GM19239 (cell line): ENCODE results near the gene ACSL5.
"Not testable (repeated sequence)": the region's sequence is repeated elsewhere in the genome, so short reads cannot be mapped to it uniquely, and the experiment has no call there.

Source experiments
- DNase-seq: peaks from one replicate; pipeline ENCODE4 v3.0.0; 2011; ENCODE audit warnings: low spot score; ENCODE audit not compliant: insufficient read length
- FAIRE-seq: peaks from 2 replicates; lab custom pipeline; 2011; peaks lifted over from hg19 to GRCh38; lab: Jason Lieb, UNC

The ACSL5 gene

DNA sequence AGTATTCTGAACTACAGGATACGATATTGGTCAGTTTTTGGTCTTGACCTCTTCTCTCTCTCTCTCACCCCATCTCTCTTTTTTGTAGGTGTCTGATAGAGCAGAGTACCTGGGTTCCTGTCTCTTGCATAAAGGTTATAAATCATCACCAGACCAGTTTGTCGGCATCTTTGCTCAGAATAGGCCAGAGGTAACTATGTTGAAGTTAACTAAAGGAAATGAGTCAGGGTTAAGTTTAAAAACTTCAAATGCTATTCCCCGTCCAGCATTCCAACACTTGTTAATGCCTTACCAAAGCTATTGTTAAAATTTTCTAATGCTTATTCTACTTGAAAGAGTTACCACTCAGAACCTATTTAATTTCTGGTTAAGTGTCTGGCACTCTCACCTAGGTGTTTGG is 30.7 kb downstream of the ACSL5 start:
- no peak for FAIRE-seq
- DNase-seq = no peak

DNA sequence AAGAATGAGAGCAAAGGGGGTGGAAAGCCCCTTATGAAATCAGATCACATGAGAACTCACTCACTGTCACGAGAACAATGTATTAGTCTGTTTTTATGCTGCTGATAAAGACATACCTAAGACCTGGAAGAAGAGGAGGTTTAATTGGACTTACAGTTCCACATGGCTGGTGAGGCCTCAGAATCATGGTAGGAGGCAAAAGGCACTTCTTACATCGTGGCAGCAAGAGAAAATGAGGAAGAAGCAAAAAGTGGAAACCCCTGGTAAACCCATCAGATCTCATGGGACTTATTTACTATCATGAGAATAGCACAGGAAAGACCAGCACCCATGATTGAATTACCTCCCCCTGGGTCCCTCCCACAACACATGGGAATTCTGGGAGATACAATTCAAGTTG is 32.9 kb downstream of the ACSL5 start:
- not testable (repeated sequence) for DNase-seq, FAIRE-seq

DNA sequence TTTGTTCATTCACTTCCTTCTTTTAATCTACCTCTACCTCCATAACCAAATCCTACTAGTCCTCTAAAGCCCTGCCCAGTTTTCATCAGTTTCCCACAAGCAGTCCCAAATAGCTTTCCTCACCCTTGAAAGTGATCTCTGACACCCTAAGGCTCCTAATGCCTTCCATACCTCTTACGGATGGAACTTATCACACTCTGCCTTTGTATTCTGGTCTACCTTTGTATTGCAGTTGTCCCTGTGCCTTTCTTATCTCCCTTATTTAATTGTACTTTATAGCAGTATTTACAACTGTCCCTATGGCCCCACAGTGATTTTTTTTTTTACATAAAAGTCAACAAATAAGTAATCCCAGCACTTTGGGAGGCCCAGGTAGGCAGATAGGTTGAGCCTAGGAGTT is 33.8 kb downstream of the ACSL5 start:
- FAIRE-seq (no peak), DNase-seq (no peak)

DNA sequence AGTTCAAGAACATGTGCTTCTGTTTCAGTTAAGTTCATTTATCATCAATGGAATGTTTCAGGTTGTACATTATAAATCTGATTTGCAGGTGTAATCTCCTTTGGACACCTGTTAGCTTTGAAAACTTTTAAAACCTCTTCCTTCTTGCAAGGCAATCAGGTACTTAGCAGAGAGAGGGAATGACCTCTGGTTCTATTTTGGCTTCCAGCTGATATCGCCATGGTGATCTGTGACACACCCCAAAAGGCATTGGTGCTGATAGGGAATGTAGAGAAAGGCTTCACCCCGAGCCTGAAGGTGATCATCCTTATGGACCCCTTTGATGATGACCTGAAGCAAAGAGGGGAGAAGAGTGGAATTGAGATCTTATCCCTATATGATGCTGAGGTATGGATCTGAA is 35.4 kb downstream of the ACSL5 start:
- DNase-seq (no peak), FAIRE-seq (no peak)

DNA sequence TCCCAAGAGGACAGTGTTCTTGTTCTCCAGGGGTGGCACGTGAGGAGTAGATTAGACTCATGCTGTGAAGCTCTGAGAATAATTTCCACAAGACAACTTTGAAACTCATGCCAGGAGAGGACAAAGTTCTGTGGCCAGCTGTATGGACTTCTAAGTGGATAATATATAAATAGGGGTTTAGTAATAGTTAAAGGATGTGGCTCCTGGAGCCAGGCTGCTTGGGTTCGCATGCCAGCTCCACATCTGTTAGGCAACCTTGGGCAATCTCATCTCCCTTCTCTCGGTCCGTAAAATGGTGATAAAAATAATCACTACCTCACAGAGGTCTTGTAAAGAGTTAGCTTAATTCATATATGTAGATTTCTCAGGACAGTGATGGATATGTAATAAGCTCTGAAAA is 35.8 kb downstream of the ACSL5 start:
- no peak for DNase-seq
- no peak for FAIRE-seq

DNA sequence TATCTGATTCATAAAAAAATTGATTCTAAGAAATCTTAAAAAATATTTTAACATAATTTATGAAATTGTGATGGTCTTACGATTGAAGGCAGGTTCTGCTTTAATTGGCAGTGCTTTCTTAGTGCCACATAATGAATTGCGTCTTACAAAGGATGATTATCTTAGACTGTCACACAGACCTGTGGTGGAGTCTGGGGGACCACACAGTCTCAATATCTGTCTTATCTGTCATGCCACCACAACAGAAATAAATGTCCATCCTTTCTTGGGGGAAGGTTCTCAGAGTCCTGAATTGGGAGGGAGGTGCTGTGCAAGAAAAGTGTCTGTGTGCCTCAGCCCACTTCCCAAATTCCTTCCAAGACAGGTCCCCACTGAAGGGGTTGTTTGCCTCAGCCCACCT is 38.8 kb downstream of the ACSL5 start:
- FAIRE-seq = no peak
- DNase-seq = no peak

DNA sequence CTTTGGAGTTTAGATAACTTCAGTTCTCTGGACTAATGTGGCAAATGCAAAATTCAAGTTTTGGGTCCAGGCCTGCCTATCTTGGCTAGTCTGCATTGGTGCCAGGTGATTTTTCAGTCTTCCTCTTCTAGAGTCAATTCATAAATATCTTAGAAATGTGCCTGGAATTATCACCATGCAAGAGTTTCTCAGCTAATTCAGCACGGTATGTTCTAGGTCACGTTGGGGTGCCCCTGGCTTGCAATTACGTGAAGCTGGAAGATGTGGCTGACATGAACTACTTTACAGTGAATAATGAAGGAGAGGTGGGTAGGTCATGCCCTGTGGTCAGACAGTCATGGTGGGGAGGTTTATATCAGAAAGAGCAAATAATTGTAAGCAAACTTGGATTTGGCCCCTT is 47.8 kb downstream of the ACSL5 start:
- FAIRE-seq (no peak), DNase-seq (no peak)

DNA sequence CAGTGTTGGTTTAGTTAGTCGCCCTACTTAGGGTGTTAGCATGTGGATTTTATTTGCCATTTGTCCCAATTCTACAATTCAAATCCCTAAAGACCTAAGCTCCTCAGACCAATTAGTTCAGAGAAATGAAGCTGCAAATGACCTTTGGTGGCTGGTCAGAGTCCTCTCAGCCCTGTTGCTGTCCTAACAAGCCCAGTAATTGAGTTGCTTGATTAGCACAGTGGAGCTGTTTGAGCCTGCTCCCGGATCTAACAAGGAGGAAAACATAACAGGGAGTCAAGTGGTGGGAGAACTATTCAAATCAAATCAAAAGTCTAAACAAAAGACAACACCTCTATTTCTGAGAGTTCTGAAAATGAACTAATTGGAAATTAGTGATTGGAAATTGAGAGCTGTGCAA is 50.7 kb downstream of the ACSL5 start:
- FAIRE-seq (no peak), DNase-seq (no peak)

DNA sequence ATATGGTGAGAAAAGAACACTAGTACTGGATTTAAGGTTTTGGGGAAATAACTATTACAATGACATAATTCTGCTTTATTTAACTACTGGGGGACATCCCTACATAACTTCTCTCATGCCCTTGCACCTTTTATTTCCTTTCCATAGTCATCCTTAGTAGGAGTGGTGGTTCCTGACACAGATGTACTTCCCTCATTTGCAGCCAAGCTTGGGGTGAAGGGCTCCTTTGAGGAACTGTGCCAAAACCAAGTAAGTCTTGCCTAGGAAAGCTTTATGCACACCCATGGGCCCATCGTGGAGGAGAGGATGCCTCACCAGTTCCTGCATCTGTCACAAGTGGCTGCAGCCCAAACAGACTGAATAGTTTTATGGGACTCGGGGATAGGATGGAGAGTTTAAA is 52.2 kb downstream of the ACSL5 start:
- no peak for FAIRE-seq
- DNase-seq = no peak

DNA sequence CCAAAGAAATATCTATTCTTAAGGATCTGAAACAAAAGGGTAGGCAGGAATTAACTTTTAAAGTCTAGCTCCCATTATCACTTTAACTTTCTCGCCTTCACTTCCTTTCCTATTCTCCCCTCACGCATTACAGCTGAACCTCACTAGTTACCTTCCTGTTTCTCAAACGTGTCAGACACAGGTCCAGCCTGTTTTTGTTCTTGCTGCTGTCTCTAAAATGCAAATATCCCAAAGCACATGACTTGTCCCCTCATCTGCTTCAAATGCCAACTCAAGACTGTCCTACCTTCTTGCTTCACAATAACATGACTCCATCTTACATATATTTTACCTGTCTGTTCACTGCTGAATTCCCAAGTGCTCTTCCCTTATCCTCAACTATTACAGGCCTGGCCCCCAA is 55.2 kb downstream of the ACSL5 start:
- DNase-seq (no peak), FAIRE-seq (peak; percentile 80)

DNA sequence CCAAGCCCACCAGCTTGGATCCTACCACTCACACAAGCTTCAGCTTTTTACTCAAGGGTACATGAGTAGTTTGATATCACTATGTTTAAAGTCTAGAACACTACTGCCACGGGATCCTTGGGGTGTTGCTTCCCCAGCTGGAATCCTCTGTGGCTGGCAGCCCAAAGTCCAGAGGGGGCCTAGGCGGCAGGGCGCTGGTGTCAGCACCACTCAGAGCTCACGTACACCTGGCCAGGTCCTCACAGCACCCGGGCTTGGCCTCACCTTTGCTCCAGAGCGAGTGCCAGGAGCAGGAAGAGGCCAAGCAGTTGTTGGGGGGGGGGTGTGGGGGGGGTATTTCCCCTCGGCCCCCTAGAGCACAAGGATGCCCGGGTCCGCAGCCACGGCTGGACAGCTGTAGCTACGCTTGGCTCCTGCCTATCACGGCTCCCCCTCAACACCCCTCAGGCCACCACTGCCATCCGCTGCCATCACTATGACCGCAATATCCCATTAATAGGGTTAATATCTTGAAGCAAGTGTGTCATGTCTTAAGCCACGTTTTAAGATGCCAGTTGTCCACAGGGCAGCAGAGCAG is 55.8 kb downstream of the ACSL5 start:
- no peak for FAIRE-seq

DNA sequence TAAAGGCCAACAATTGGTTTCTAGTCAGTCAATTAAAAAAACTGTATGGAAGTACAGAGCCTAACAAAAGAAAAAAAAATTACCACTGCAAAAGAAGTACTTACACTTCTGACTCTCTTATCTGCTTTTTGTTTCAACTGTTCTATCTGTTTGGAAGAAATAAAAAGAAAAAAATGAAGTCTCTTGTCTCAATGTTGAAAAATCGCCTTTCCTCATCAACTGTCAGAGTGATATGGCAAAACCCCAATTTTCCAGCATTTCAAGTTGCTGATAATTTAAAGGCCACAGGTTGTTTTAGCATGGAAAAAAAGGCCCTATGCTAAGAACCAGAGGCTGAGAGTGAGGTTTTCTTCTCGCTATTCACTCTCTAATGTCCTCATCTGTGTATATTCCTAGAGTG is 59.2 kb downstream of the ACSL5 start:
- DNase-seq (no peak), FAIRE-seq (no peak)

More for the DNA sequence above, 55.8 kb downstream of the ACSL5 start:
- no peak for DNase-seq

DNA sequence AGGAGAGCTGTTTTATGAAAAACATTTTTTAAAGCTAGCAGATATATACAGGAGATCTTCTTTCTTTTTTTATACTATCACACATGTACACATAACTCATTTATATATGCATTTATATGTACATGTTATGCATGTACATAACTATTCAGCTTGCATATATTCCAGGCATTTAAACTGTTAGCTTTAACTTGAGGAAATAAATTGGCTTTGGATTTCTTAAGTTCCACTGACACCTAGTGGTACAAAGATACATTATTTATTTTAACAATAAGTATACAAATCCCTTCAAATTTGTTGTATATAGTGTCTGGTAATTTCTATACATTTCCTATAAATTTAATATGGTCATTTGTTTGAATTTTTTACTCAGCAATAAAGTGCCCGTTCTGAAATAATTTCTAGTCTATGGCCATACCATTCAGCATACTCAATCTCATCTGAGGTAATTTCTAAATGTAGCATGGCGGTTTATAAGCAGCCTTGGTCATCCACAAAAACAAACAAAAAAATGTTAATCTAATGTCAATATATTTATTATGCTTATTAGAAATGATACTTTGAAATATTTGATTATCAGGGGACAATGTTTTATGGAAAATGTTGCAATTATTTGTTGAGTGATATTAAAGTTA is 61.2 kb downstream of the ACSL5 start:
- DNase-seq (no peak), FAIRE-seq (no peak)

DNA sequence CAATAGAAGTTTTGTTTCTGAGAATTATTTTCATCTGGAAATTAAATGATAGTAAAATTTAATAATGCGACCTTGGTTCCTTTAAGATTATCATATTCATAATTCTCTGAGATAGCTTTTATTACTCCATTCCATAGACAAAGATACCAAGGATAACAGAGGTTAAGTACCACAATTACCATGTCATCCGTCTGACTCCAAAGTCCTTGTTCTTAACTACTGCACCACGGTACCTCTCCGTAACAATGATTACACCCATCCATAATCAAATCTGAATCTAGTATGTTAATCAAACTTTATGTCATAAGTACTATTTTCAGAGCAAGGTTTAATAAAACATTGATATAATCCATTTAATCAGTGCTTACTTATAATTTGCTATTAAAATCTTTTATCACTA is 64.4 kb downstream of the ACSL5 start:
- no peak for DNase-seq
- no peak for FAIRE-seq

DNA sequence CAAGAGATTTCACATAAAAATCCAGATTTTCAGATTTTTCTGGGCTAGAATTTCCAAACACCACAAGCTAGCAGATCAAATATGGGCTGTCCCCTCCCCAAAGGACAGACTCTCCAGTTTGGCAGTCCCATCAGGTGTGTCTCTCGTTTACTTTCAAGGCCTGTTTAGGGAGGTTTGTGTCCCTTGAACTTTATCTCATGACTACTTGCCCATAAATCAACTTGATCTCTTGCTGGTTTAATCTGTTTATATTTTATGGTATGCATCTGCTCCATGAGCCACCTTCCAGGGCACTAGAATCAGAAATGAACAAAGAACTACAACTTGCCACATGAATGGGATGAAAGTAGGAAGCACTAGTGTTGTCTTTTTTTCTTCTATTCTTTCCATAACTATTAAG is 67.6 kb downstream of the ACSL5 start:
- FAIRE-seq (no peak), DNase-seq (no peak)

DNA sequence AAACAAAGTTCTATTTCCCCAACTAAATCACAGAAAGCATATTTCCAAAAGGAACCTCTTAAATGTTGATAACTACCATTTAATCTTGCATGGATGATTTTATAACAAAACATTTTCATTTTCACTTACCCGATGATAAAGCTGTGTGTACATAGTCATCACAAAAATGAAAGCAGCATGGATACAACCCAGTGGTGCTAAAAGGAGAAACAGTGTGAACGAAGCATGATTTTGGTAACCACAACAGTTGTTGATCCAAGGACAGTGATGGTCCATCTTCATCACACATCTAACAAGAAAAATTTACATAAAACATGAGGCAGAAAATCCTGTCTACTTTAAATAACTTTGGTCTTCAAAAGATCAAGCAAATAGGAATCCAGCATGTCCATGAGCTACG is 68.1 kb downstream of the ACSL5 start:
- DNase-seq = no peak
- FAIRE-seq = no peak

DNA sequence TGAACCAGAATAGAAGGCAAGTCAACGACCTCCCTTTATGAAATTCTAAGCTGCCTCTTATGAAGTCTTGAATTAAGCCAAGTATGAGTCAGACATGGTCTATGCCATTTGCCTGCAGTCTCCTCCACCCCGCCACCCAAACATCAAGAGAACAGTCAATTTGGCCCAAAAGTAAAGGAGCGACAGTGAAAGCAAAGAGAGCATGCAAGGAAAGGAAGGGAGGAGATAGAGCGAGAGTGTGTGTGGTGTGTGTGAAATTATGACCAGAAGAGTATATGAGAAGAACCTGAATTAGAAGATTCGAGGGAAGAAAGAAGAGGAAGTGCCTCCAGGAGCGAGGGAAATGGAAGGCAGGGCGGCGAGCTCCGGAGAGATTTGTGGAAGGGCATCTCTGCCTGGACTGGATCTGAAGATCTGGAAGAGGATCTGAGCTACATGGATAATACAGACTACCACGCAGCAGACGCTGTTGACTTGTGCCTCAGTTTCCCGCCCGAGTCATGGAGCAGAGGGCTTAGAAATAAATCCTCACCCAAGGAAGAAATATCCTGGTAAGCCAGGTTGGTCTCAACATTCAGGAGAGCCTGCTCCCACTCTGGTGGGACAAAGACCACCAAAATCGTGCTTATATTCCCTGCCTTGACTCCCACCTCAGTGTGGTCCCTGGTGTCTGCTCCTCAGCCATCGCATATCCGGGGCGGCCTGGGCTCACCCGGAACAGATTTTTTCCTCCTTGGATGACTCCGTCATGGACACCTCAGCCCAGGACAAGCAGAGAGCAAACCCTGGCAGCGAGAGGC is 72.3 kb downstream of the ACSL5 start:
- FAIRE-seq (peak; percentile 40), DNase-seq (no peak)

DNA sequence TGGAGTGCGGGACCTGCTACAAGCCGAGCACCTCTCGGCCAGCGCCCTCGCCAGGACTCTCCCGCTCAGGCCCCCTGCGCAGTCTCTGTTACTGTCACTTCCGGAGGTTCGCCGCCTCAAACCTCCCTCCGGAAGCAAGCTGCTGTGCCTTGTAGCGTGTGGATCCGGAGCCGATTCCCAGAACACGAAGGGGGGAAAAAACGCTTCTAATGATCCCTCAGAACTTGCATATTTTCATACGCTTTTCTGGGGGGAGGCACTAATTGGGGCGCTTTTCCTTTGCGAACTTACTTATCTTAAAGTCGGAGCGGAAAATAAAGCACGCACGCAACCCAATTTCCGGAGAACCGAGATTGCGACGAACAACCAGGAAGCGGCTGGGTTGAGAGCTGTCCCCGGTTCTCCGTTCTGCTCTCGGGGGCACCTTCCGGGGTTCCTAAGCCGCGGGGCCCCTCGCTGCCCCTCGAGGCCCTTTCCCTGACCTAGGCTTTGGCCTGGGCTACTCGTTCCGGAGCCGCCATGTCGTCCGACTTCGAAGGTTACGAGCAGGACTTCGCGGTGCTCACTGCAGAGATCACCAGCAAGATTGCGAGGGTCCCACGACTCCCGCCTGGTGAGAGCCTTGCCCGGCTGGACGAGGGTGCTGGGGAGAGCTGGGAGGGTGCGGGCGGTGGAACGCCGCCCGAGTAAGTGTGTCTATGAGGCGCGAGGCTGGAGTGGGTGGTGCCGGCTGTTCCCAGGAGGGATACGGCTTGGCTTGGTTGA is 73.1 kb downstream of the ACSL5 start, which contains the start of the genes VTI1A and ZDHHC6:
Gene VTI1A, plus strand, starts transcription at position 361 of the 765 bp plus-strand sequence. Its CDS starts 159 bp downstream, at position 520.
Gene ZDHHC6, minus strand, starts transcription at position 60 of the 765 bp plus-strand sequence. CDS start 1,478 bp downstream, outside the sequence.
- peak; percentile 74 for FAIRE-seq
- peak; percentile 59 for DNase-seq

DNA sequence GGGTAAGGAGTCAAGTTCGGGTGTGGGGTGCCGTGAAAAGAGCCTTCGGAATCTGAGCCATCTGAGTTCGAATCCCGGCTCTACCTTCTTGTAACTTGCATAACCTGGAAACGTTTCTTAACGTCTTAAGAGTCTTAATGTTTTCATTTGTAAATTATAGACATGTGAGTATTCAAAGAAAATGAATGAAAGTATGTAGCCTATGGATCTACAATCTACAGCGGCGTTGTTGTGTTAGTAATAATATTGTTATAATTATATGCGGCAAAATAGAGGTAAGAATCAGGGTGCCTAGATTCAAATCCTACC is 73.7 kb downstream of the ACSL5 start:
- no peak for DNase-seq
- FAIRE-seq = no peak

DNA sequence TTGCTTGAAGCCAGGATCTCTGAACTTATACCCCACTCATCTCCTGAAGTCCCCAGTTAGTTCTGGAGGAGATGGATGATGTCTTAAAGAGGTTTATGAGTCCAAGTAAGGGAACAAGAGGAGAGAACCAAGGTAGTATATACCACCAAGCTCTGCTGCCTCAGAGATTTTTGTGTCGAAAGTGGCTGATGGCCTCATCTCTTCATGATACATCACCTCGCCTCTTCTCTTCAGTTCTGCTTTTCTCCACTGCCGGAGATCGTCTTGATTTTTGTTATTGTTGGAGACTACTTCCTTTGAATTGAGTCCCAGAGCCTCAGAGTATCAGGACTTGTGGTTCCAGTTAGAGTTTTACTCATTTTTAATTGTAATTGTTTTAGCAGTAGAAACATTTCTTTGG is 75.0 kb downstream of the ACSL5 start:
- FAIRE-seq (no peak), DNase-seq (no peak)
